NB4 (cell line): ENCODE measurements around the gene CEMIP2.

ENCODE experiments used
- DNase-seq: peaks from one replicate; pipeline ENCODE4 v3.0.0; 2010; ENCODE audit warnings: low read depth
- H3K4me3 ChIP-seq: one replicate; pipeline ENCODE4 v1.5.1; 2011; ENCODE audit warnings: mild to moderate bottlenecking, low read depth, low read length, moderate library complexity
- CTCF ChIP-seq: IDR thresholded peaks from one replicate; pipeline ENCODE4 v1.5.1; 2012; ENCODE audit warnings: low read depth, low read length
- MAX ChIP-seq: IDR thresholded peaks from 2 replicates; pipeline ENCODE4 v1.6.1; 2011; ENCODE audit warnings: low read depth, low read length
- MYC ChIP-seq: IDR thresholded peaks from 2 replicates; pipeline ENCODE4 v1.6.1; 2011; ENCODE audit warnings: low read depth, low read length
- POLR2A ChIP-seq: IDR thresholded peaks from 2 replicates; pipeline ENCODE4 v1.6.1; 2011; ENCODE audit warnings: mild to moderate bottlenecking; ENCODE audit not compliant: insufficient read length; ENCODE audit errors: extremely low read depth

Gene CEMIP2

GRCh38 chr9:71655141-71655540, 113.2 kb downstream of the CEMIP2 start:
- no peak overlapping the region for H3K4me3 ChIP-seq
- no peak for DNase-seq
- no peak for TF ChIP-seq MYC
- no peak for TF ChIP-seq POLR2A
- TF ChIP-seq MAX = no peak
- no peak for TF ChIP-seq CTCF

GRCh38 chr9:71652480-71652879, 115.8 kb downstream of the CEMIP2 start:
- H3K4me3 ChIP-seq = no peak overlapping the region
- TF ChIP-seq MAX (no peak), POLR2A (no peak), MYC (no peak), CTCF (no peak)
- no peak for DNase-seq

- no peak for DNase-seq
- H3K4me3 ChIP-seq = no peak overlapping the region
- TF ChIP-seq MYC (no peak), CTCF (no peak), MAX (no peak), POLR2A (no peak)
Measured at GRCh38 chr9:71648453-71648852, 119.9 kb downstream of the CEMIP2 start.

GRCh38 chr9:71647094-71647591, 121.2 kb downstream of the CEMIP2 start:
- H3K4me3 ChIP-seq = no peak overlapping the region
- TF ChIP-seq MAX (no peak), POLR2A (no peak), MYC (no peak), CTCF (no peak)
- DNase-seq = peak; percentile 61

GRCh38 chr9:71646131-71646530, 122.2 kb downstream of the CEMIP2 start:
- TF ChIP-seq POLR2A = no peak
- TF ChIP-seq MYC = no peak
- no peak for DNase-seq
- no peak overlapping the region for H3K4me3 ChIP-seq

- no peak for TF ChIP-seq MAX
- no peak for TF ChIP-seq POLR2A
- TF ChIP-seq MYC = no peak
- no peak for TF ChIP-seq CTCF
- H3K4me3 ChIP-seq = no peak overlapping the region
- no peak for DNase-seq
Measured at GRCh38 chr9:71644819-71645362, 123.4 kb downstream of the CEMIP2 start.
